Natural killer cell treated with Interleukin-12 subunit alpha and Interleukin-12 subunit beta and Interleukin-15 and Interleukin-18, amount 100 ng/mL, for 72 hours (primary cell): ENCODE results near the gene FKBP2. TPM values are rescaled to one million over a fixed set of nuclear protein-coding genes. Genes with fewer than 3 reads are reported as not detected.

ENCODE experiments used
- ATAC-seq, 2 donors: fragments of 150-1000 bp; cut with Tn5 transposase in 1 of 2; sonication (Bioruptor Pico), chemical (Tn5 transposase) in 1 of 2; 2 replicates each; pipeline ENCODE4 v1.10.0; 2021
- DNase-seq: peaks from one replicate; pipeline ENCODE4 v3.0.0; 2022; ENCODE audit warnings: low spot score
- H3K27ac Mint-ChIP-seq, 2 donors: 1 replicate in 1 of 2; 2 replicates in 1 of 2; pipeline ENCODE4 v1.8.0; 2022; ENCODE audit warnings: mixed read lengths in 2 of 2, mild to moderate bottlenecking in 1 of 2, moderate library complexity in 1 of 2
- H3K27me3 Mint-ChIP-seq, 2 donors: 1 replicate in 1 of 2; 2 replicates in 1 of 2; pipeline ENCODE4 v1.8.0; 2022; ENCODE audit warnings: mixed read lengths in 2 of 2
- H3K36me3 Mint-ChIP-seq: one replicate; pipeline ENCODE4 v1.8.0; 2022; ENCODE audit warnings: mixed read lengths
- H3K4me1 Mint-ChIP-seq, 2 donors: 1 replicate in 1 of 2; 2 replicates in 1 of 2; pipeline ENCODE4 v1.8.0; 2022; ENCODE audit warnings: low read depth in 2 of 2, mixed read lengths in 2 of 2, mild to moderate bottlenecking in 1 of 2
- H3K4me3 Mint-ChIP-seq: one replicate; pipeline ENCODE4 v1.8.0; 2022; ENCODE audit warnings: mixed read lengths
- H3K9me3 Mint-ChIP-seq: 2 replicates; pipeline ENCODE4 v1.8.0; 2022; ENCODE audit warnings: mixed read lengths
- total RNA-seq, 2 donors: library from RNA; stranded (reverse); gene quantifications; one replicate each; pipeline ENCODE4 v1.2.3, GENCODE V29; 2022

FKBP2 gene
- total RNA-seq, 2 donors from 2014 or later = 33.1 to 53.5 TPM

DNA sequence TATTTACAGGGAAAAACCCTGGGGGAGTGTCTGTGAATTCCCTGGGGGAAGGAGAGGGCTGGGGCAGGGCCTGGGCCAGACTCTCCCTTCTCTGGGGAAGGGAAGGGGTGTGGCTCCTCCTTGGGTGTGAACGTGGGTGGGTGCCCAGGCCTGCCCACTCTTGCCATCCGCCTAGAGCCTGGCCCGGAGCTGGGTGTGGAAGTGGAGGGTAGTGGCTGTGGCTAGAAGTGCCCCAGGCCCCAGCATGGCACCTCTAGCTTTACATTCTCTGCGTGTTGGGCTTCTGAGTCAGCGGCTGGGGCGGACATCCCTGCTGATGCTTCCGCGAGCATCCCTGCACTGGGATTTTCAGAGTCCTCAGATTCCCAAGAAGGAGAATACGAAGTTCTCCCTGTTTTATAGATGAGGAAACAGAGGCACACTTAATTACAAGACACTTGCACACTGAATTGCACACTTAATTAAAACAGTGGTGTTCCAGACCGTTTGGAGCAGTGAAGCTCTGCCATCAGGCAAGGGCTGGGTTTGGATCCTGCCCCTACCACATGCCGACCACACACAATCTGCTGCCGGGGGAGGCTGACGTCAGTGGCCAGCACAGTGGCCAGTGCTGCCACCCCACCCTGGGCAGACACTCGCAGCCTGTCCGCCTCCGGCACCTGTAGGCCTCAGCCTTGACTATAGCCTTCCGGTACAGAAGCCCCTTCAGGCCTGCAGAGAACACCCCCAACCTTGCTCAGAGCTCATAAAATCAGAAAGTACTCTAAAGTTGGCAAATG is 35.9 kb downstream of the FKBP2 start:
- ATAC-seq = no peak
- no peak overlapping the region for H3K4me3 Mint-ChIP-seq
- no peaks in the 10 kb centered on the region for H3K9me3 Mint-ChIP-seq
- no peaks in the 10 kb centered on the region for H3K36me3 Mint-ChIP-seq
- H3K27ac Mint-ChIP-seq = no peak overlapping the region
- DNase-seq = no peak
- no peaks in the 10 kb centered on the region for H3K27me3 Mint-ChIP-seq
- H3K4me1 Mint-ChIP-seq = peaks cover 3 to 9% of the 10 kb centered on the region in 2 donors

DNA sequence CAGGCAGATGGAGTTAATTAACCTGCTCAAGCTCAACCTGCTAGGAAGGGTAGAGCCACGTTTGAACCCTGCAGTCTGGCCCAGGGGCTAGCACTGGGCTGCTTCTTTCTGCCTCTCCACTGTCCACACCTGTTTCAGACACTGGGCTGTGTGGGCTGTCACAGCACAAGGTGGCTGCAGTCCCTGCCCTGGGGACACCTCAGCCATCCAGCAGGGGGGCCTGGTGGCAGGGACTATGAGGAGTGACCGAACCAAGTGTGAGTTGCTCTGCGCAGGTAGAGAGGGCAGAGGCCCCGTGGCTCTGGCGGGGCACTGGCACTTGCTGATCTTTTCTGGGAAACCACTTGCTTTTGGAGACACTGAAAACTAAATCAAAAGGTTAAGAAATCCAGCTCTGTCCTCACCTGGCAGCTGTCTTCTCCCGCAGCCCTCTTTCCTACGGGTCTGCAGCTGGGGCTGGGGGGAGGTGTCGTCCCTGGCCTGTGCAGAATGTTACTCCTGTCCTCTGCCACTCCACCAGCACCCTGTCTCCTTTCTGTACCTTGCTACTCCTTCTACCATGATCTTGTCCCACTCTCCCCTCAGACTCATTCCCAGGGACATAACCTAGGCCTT is 37.8 kb downstream of the FKBP2 start:
- H3K4me1 Mint-ChIP-seq = peaks cover 0 to 12% of the 10 kb centered on the region in 2 donors
- no peak overlapping the region for H3K27ac Mint-ChIP-seq
- no peak for ATAC-seq
- H3K4me3 Mint-ChIP-seq = no peak overlapping the region
- no peaks in the 10 kb centered on the region for H3K9me3 Mint-ChIP-seq
- no peak for DNase-seq
- no peaks in the 10 kb centered on the region for H3K36me3 Mint-ChIP-seq
- H3K27me3 Mint-ChIP-seq = no peaks in the 10 kb centered on the region

DNA sequence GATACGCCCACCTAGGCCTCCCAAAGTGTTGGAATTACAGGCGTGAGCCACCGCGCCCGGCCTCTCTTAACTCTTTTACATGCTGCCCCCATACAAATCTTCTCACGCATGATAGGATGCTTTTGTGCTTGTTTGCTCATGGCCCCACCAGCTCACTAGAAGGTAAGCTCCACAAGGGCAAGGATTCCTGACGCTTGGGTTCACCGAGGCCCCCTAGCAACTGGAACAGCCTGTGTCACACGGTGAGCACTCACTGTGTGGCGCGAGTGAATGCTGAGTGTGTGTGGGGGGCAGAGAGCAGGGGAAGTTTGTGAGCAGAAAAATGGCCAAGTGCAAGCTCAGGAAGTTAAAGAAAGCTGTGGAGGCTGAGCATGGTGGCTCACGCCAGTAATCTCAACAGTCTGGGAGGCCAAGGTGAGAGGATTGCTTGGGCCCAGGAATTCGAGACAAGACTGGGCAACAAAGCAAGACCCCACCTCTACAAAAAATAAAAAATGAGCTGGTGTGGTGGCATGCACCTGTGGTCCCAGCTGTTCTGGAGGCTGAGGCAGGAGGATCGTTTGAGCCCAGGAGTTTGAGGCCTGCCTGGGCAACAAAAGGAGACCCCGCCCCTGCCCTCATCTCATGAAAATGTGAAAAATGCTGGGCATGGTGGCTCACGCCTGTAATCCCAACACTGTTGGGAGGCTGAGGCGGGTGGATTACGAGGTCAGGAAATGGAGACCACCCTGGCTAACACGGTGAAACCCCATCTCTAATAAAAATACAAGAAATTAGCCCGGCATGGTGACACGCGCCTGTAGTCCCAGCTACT is 41.3 kb downstream of the FKBP2 start:
- H3K4me3 Mint-ChIP-seq = no peak overlapping the region
- H3K36me3 Mint-ChIP-seq = no peaks in the 10 kb centered on the region
- no peak for ATAC-seq
- H3K27me3 Mint-ChIP-seq = no peaks in the 10 kb centered on the region
- H3K4me1 Mint-ChIP-seq = peaks cover 14 to 21% of the 10 kb centered on the region in 2 donors
- DNase-seq = no peak
- H3K9me3 Mint-ChIP-seq = no peaks in the 10 kb centered on the region
- H3K27ac Mint-ChIP-seq = no peak overlapping the region

DNA sequence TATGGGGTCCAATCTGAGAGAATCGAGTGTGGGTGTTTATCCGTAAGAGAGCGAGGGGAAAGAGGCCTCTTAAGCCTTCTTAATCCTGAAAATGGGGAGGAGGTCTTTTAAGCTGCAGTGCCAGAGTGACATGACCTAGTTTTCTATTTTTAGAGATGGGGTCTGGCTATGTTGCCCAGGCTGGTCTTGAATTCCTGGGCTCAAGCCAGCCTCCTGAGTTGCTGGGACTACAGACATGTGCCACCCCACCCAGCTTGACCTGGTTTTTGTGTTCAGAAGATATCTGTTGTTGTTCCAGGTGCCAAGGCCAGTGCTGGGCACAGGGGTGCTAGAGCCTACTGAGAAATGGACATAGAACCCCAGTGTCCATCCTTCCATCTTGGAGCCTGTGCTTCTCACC is 42.2 kb downstream of the FKBP2 start:
- ATAC-seq = no peak
- H3K9me3 Mint-ChIP-seq = no peaks in the 10 kb centered on the region
- H3K27me3 Mint-ChIP-seq = no peaks in the 10 kb centered on the region
- no peak for DNase-seq
- H3K36me3 Mint-ChIP-seq = no peaks in the 10 kb centered on the region
- peaks cover 14 to 22% of the 10 kb centered on the region in 2 donors for H3K4me1 Mint-ChIP-seq
- no peak overlapping the region for H3K27ac Mint-ChIP-seq
- peak overlapping the region; percentile 66 for H3K4me3 Mint-ChIP-seq

DNA sequence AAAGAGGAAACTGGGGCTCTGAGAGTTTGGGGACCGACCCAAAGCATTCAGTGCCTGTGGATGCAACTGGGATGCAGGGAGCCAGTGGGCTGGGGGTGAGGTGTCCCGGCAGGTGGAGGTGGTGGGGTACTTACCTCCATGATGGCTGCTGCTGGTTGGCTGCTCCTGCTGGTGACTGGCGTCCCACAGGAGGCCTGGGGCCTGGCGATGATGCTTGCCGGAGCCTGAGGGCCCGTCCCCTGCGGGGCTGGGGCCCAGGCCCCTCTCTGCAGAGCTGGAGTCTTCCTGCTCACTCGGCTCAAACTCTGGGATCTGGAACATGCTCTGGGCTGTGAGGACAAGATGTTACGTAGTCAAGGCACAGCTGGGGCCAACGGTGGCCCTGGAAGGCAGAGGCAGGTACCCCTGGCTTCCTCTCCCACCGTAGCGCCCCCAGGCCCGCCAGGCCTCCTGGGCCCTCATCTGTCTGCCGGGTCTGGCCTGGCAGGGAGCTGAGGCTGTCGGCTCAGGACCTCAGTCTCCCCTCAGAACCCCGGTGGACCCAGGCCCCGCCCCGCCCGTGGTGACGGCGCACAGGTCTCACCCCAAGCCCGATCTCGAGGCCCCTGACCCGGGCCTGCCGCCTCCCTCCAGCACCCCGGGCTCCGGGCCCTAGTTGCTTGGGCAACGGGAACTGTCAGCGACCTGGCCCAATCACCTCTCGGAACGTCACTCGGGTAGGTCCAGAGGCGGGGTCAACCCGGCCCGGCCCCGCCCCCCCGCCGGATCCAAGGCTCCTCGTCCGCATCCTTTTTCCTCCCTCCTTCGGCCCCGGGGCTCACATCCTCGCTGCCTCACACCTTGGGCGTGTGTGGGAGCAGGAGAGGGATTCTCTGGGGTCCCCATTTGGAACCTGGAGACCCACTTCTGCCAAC is 43.4 kb downstream of the FKBP2 start, which contains the start of gene BAD:
BAD (minus strand) TSS at position 618 of the 914 bp plus-strand sequence; CDS start at position 321, 297 bp downstream.
- Mint-ChIP-seq H3K4me1 (peaks cover 14 to 22% of the 10 kb centered on the region in 2 donors), H3K36me3 (no peaks in the 10 kb centered on the region), H3K9me3 (no peaks in the 10 kb centered on the region), H3K4me3 (peak within 1 kb of the TSS; percentile 85), H3K27me3 (no peaks in the 10 kb centered on the region), H3K27ac (peak within 1 kb of the TSS; percentile 82 to 83)
- peak; percentile 94 for DNase-seq
- ATAC-seq = peak; percentile 91 to 92

DNA sequence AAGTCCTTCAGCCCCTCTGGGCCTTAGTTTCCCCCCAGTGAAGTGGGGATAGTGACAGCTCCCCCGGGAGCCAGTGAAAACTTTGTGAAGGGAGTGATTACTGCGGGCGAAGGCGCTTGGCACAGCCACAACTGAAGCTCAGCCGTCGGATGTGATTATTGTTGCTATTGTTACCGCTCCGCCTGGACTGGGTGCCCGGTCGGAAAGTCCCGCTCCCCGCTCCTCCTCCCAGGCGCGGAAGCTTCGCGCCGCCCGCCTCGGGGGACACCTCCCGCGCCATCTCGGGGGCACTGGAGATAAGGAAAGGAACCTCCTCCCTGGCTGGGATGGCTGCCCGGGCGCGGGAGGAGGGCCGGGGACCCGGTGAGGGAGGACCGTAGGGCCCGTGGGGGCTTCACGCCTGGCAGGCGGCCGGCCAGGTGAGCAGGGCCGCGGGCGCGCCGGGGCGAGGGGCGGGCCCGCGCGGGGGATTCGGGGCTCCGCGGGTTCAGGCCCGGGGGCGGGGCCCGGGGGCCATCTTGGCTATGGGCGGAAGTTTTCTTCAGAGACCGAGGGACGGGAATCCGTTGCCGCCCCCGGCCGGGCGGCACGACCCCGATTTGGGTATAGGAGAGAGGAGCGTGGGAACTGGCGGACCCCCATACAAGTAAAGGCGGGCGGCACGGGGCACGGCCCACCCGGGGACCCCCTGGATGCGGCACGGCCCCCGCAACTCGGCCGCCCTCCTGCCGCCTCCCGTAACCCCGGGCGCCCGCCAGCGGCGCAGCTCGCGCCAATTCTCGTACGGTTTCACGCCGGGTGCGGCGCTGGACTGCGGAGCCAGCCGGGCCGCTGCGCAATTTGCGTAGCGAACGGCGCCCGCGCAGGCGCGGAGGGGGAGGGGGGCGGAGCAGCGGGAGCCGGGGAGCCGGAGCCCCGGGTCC is 44.3 kb downstream of the FKBP2 start, which contains the start of gene GPR137:
GPR137 (plus strand) TSS at position 887 of the 923 bp plus-strand sequence. CDS start 677 bp downstream, outside the sequence.
- DNase-seq (peak; percentile 93), ATAC-seq (peak; percentile 78 to 85)
- Mint-ChIP-seq H3K9me3 (no peaks in the 10 kb centered on the region), H3K36me3 (no peaks in the 10 kb centered on the region), H3K27me3 (no peaks in the 10 kb centered on the region), H3K4me1 (peaks cover 14 to 22% of the 10 kb centered on the region in 2 donors), H3K27ac (peak within 1 kb of the TSS; percentile 82 to 83), H3K4me3 (peak within 1 kb of the TSS; percentile 85)

DNA sequence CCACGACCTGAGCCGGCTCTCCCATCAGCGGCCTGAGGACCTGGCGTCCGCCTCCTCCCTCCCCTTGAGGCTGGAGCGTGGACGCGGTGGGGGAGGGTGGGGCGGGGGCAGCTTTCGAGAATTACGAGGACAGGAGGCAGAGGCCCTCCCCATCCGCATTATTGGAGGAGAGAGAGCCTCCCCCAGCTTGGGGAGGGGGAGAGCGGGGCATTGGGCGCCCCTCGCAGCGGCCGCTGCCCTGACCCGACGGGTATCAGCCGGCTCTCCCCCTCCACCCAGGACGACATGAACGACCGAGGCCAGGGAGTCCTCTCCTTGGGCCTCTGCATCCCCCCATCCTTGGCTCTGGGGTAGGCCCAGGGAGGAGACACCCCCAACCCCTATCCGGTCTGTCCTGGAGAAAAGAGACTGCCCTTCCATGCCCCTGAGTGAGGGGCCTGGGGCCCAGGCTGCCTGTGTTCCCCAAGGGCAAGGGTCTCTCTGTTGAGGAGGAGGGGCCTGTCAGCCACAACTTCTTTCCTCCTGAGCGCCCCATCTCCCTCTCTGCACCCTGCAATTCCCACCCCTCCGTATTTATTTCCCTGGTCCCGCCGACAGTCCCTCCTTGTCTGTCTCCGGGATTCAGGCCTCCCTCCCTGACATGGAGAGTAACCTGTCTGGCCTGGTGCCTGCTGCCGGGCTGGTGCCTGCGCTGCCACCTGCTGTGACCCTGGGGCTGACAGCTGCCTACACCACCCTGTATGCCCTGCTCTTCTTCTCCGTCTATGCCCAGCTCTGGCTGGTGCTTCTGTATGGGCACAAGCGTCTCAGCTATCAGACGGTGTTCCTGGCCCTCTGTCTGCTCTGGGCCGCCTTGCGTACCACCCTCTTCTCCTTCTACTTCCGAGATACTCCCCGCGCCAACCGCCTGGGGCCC is 45.2 kb downstream of the FKBP2 start:
- Mint-ChIP-seq H3K4me1 (peaks cover 19 to 24% of the 10 kb centered on the region in 2 donors), H3K27ac (peak overlapping the region; percentile 82), H3K27me3 (peaks cover 6 to 8% of the 10 kb centered on the region in 2 donors), H3K9me3 (no peaks in the 10 kb centered on the region), H3K36me3 (no peaks in the 10 kb centered on the region), H3K4me3 (peak overlapping the region; percentile 84)
- no peak for ATAC-seq
- DNase-seq = no peak

DNA sequence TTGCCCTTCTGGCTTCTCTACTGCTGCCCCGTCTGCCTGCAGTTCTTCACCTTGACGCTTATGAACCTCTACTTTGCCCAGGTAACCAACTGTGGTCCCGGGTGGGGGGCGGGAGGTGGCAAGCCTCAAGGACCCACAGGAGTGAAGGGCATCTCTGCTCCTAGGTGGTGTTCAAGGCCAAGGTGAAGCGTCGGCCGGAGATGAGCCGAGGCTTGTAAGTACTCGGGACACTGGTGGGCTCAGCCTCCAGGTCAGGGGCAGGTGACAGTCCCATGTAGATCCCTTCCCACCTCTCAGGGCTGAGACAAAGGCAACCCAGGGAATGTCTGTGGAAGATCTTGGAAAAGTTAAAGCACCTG is 45.9 kb downstream of the FKBP2 start:
- Mint-ChIP-seq H3K36me3 (no peaks in the 10 kb centered on the region), H3K27ac (peak overlapping the region; percentile 73 to 82), H3K27me3 (peaks cover 6 to 8% of the 10 kb centered on the region in 2 donors), H3K4me3 (peak overlapping the region; percentile 84), H3K9me3 (no peaks in the 10 kb centered on the region), H3K4me1 (peaks cover 19% of the 10 kb centered on the region in 2 donors)
- ATAC-seq (no peak), DNase-seq (no peak)

DNA sequence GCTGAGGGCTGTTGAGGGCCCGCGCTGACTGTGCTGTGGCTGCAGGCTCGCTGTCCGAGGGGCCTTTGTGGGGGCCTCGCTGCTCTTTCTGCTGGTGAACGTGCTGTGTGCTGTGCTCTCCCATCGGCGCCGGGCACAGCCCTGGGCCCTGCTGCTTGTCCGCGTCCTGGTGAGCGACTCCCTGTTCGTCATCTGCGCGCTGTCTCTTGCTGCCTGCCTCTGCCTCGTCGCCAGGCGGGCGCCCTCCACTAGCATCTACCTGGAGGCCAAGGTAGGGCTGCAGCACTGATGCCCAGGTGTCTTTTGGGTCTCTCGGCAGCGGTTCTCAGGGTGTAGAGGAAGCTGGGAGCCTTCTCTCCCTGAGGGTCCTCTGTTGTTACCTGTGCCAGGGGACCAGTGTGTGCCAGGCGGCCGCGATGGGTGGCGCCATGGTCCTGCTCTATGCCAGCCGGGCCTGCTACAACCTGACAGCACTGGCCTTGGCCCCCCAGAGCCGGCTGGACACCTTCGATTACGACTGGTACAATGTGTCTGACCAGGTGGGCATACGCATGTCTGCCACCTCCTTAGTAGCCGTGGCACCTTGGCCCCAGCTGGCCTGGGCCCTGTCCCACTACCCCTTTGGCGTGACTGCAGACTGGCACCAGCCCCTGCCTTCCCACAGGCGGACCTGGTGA is 46.9 kb downstream of the FKBP2 start:
- Mint-ChIP-seq H3K36me3 (no peaks in the 10 kb centered on the region), H3K27me3 (peaks cover 10 to 11% of the 10 kb centered on the region in 2 donors), H3K4me1 (peaks cover 18 to 19% of the 10 kb centered on the region in 2 donors), H3K4me3 (no peak overlapping the region), H3K27ac (no peak overlapping the region), H3K9me3 (no peaks in the 10 kb centered on the region)
- DNase-seq = no peak
- ATAC-seq = no peak

DNA sequence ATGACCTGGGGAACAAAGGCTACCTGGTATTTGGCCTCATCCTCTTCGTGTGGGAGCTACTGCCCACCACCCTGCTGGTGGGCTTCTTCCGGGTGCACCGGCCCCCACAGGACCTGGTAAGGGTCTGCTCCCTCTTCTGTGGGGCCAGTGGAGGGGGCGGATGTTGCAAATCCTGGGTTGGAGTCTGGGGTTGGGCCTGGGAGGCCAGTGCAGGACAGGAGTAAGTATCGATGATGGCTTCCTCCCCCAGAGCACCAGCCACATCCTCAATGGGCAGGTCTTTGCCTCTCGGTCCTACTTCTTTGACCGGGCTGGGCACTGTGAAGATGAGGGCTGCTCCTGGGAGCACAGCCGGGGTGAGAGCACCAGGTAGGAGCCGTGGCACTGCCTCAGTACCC is 47.5 kb downstream of the FKBP2 start:
- no peaks in the 10 kb centered on the region for H3K9me3 Mint-ChIP-seq
- ATAC-seq (no peak), DNase-seq (no peak)
- no peaks in the 10 kb centered on the region for H3K36me3 Mint-ChIP-seq
- H3K4me1 Mint-ChIP-seq = peaks cover 16 to 19% of the 10 kb centered on the region in 2 donors
- no peak overlapping the region for H3K4me3 Mint-ChIP-seq
- peaks cover 14 to 17% of the 10 kb centered on the region in 2 donors for H3K27me3 Mint-ChIP-seq
- H3K27ac Mint-ChIP-seq = no peak overlapping the region

DNA sequence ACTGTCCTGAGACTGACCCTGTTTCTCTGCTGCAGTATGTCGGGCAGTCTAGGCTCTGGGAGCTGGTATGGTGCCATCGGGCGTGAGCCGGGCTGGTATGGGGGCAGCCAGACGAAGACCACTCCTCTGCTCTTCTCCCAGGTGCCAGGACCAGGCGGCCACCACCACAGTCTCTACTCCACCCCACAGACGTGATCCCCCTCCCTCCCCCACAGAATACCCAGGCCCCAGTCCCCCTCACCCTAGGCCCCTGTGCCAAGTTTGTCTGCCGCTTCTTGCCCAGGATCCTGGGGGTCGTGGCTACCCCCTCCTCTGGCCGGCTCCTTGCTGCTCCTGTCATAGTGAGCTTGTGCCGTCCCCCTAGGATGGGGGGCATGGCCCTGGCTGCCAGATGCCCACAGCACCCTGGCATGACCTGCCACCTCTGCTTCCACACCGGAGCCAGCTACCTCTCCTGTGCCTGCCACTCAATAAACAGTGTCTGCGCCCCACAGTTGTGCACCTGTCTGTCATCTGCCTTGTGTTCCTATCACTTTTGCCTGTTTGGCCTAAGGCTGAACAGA is 48.2 kb downstream of the FKBP2 start:
- peaks cover 15 to 19% of the 10 kb centered on the region in 2 donors for H3K27me3 Mint-ChIP-seq
- no peak for DNase-seq
- ATAC-seq = no peak
- no peaks in the 10 kb centered on the region for H3K9me3 Mint-ChIP-seq
- H3K27ac Mint-ChIP-seq = no peak overlapping the region
- no peak overlapping the region for H3K4me3 Mint-ChIP-seq
- H3K4me1 Mint-ChIP-seq = peaks cover 16% of the 10 kb centered on the region in 2 donors
- H3K36me3 Mint-ChIP-seq = no peaks in the 10 kb centered on the region
